Hepatocyte (in vitro differentiated cells): ENCODE measurements around the gene CDCP1.

Experiments used
- EZH2 ChIP-seq: fragments of 200-600 bp; sonication (generic); IDR thresholded peaks from 2 replicates; pipeline ENCODE4 v1.6.1; 2016; ENCODE audit warnings: antibody characterized with exemption, mild to moderate bottlenecking, borderline replicate concordance
- TF ChIP-seq, protein P1 (sequence below): fragments of 200-600 bp; sonication (generic); IDR thresholded peaks from 2 replicates; pipeline ENCODE4 v1.5.1; 2016; ENCODE audit warnings: antibody characterized with exemption, mild to moderate bottlenecking; ENCODE audit not compliant: poor library complexity

GRCh38 chr3:45152307-45152706 is 6.1 kb upstream of the CDCP1 start:
- TF ChIP-seq EZH2 = no peak
- TF ChIP-seq, protein P1, sequence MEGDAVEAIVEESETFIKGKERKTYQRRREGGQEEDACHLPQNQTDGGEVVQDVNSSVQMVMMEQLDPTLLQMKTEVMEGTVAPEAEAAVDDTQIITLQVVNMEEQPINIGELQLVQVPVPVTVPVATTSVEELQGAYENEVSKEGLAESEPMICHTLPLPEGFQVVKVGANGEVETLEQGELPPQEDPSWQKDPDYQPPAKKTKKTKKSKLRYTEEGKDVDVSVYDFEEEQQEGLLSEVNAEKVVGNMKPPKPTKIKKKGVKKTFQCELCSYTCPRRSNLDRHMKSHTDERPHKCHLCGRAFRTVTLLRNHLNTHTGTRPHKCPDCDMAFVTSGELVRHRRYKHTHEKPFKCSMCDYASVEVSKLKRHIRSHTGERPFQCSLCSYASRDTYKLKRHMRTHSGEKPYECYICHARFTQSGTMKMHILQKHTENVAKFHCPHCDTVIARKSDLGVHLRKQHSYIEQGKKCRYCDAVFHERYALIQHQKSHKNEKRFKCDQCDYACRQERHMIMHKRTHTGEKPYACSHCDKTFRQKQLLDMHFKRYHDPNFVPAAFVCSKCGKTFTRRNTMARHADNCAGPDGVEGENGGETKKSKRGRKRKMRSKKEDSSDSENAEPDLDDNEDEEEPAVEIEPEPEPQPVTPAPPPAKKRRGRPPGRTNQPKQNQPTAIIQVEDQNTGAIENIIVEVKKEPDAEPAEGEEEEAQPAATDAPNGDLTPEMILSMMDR = no peak
